Activated B cell treated with CpG ODN at 0.5 μM for 24 hours (primary cell): ENCODE measurements around the gene RPS28. TPM values are rescaled to one million over a fixed set of nuclear protein-coding genes. Genes with fewer than 3 reads are reported as not detected.
A peak's percentile ranks its signal among the peaks of the same experiment; 100 is the strongest.
"Not testable (repeated sequence)": the region's sequence is repeated elsewhere in the genome, so short reads cannot be mapped to it uniquely, and the experiment has no call there.

ENCODE experiments used
- ATAC-seq: fragments of 200-7000 bp; cut with Tn5 transposase; one replicate; pipeline ENCODE4 v1.10.0; 2021; ENCODE audit warnings: low read depth, mild to moderate bottlenecking, moderate library complexity
- CTCF ChIA-PET: fragments of 350-600 bp; sonication (Branson Sonifier 250); formaldehyde crosslinking; loops from one replicate; lab custom pipeline; 2021; ENCODE audit warnings: antibody characterized with exemption; lab: Charles Lee
- POLR2A ChIA-PET: fragments of 350-600 bp; sonication (Branson Sonifier 250); formaldehyde crosslinking; loops from one replicate; lab custom pipeline; 2021; ENCODE audit warnings: antibody characterized with exemption; lab: Charles Lee
- DNase-seq: peaks from one replicate; pipeline ENCODE4 v3.0.0; 2022
- H3K27ac Mint-ChIP-seq: one replicate; pipeline ENCODE4 v1.8.0; 2020; ENCODE audit warnings: mixed read lengths
- H3K27me3 Mint-ChIP-seq: one replicate; pipeline ENCODE4 v1.8.0; 2021; ENCODE audit warnings: mixed read lengths
- H3K36me3 Mint-ChIP-seq: one replicate; pipeline ENCODE4 v1.8.0; 2021; ENCODE audit warnings: low read depth, mixed read lengths
- H3K4me1 Mint-ChIP-seq: one replicate; pipeline ENCODE4 v1.8.0; 2021; ENCODE audit warnings: mixed read lengths
- H3K4me3 Mint-ChIP-seq: one replicate; pipeline ENCODE4 v1.8.0; 2020; ENCODE audit warnings: mild to moderate bottlenecking, mixed read lengths
- H3K9me3 Mint-ChIP-seq: one replicate; pipeline ENCODE4 v1.8.0; 2020; ENCODE audit warnings: mixed read lengths
- intact Hi-C: fragments of 100-400 bp; cut with micrococcal nuclease; formaldehyde crosslinking; loops from one replicate; pipeline ENCODE4 v1.15.1; 2024
- total RNA-seq: library from RNA; stranded (reverse); gene quantifications from 2 replicates; pipeline ENCODE4 v1.2.3, GENCODE V29; 2022
- TF ChIP-seq, protein P1 (sequence below): fragments of 200-600 bp; IDR thresholded peaks from one replicate; pipeline ENCODE4 v1.8.0; 2022; ENCODE audit warnings: antibody characterized with exemption, mild to moderate bottlenecking

The RPS28 gene
- total RNA-seq, 1 donor from 2014 or later, result 3,149 TPM

DNA sequence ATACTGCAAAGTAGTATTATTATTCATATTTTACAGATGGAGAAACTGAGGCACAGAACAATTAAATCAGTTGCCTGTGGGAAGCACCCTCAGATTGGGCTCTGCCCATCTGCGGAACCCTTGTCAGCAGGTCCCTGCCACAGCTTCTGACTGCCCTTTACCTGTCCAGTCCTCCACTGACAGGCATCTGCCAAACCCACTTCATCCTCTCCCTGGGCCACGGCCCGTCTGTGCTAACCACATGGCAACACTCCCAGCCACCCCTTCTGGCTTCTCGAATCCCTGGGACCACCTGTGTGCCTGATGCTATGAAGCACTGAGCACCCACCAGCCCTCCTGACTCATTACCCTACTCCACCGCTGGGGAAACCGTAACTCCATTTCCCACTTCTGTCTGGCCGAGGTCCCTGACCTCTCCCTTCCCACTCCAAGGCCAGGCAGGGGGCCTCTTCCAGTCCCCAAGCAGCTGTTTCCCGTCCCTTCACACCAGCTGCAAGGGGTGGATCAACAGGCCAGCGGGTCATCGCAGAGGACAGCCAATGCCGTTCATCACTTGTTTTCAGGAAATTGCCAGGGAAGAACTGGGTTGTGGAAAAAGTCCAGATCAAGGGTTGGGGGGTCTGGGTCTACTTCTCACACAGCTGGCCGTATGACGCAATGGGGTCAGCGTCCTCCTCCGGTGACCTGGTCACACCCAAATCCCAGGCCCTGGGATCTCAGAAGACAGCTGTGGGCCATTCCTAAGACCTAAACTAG, 19.2 kb downstream of the RPS28 start:
- TF ChIP-seq, protein P1, sequence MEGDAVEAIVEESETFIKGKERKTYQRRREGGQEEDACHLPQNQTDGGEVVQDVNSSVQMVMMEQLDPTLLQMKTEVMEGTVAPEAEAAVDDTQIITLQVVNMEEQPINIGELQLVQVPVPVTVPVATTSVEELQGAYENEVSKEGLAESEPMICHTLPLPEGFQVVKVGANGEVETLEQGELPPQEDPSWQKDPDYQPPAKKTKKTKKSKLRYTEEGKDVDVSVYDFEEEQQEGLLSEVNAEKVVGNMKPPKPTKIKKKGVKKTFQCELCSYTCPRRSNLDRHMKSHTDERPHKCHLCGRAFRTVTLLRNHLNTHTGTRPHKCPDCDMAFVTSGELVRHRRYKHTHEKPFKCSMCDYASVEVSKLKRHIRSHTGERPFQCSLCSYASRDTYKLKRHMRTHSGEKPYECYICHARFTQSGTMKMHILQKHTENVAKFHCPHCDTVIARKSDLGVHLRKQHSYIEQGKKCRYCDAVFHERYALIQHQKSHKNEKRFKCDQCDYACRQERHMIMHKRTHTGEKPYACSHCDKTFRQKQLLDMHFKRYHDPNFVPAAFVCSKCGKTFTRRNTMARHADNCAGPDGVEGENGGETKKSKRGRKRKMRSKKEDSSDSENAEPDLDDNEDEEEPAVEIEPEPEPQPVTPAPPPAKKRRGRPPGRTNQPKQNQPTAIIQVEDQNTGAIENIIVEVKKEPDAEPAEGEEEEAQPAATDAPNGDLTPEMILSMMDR, result no peak
- H3K27me3 Mint-ChIP-seq, result peaks cover 32% of the 10 kb centered on the region
- no peaks in the 10 kb centered on the region for H3K9me3 Mint-ChIP-seq
- DNase-seq (no peak), ATAC-seq (no peak)
- H3K27ac Mint-ChIP-seq, result no peak overlapping the region
- H3K4me1 Mint-ChIP-seq, result peaks cover 12% of the 10 kb centered on the region
- intact Hi-C loops, result loop anchor here (5.0 kb wide), 2 partner anchors 52 to 172 kb away; partner anchors contain the start of genes RAB11B and ZNF414
- H3K4me3 Mint-ChIP-seq, result no peak overlapping the region
- H3K36me3 Mint-ChIP-seq, result no peaks in the 10 kb centered on the region
- ChIA-PET POLR2A (no interaction called here), CTCF (interaction anchor here (0.8 to 2.4 kb wide), 2 partner anchors 12 to 17 kb away, joined by 3 to 7 read pairs; no protein-coding TSS in a partner anchor)

DNA sequence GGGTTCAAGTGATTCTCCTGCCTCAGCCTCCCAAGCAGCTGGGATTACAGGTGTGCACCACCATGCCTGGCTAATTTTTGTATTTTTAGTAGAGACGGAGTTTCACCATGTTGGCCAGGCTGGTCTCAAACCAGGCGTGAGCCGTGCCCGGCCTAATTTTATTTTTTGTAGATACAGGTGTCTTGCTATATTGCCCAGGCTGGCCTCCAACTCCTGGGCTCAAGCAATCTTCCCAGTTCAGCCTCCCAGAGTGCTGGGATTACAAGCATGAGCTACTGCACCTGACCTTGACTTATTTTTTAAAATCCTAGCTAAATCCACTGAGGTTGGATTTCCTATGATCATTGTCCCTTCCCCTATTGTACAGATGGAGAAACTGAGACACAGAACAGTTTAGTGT, 20.2 kb downstream of the RPS28 start:
- CTCF ChIA-PET, result interaction anchor here (0.8 to 2.4 kb wide), 2 partner anchors 11 to 16 kb away, joined by 3 to 7 read pairs; no protein-coding TSS in a partner anchor
- H3K4me3 Mint-ChIP-seq, H3K36me3 Mint-ChIP-seq, DNase-seq, H3K4me1 Mint-ChIP-seq, ATAC-seq, H3K9me3 Mint-ChIP-seq, H3K27ac Mint-ChIP-seq: not testable (repeated sequence)
- intact Hi-C loops, result loop anchor here (5.0 kb wide), 2 partner anchors 51 to 171 kb away; partner anchors contain the start of genes RAB11B and ZNF414
- POLR2A ChIA-PET, result interaction anchor here (0.9 kb wide), 1 partner anchor 819 kb away, joined by 7 read pairs; the partner anchor contains the start of gene MCOLN1
- peaks cover 28% of the 10 kb centered on the region for H3K27me3 Mint-ChIP-seq

DNA sequence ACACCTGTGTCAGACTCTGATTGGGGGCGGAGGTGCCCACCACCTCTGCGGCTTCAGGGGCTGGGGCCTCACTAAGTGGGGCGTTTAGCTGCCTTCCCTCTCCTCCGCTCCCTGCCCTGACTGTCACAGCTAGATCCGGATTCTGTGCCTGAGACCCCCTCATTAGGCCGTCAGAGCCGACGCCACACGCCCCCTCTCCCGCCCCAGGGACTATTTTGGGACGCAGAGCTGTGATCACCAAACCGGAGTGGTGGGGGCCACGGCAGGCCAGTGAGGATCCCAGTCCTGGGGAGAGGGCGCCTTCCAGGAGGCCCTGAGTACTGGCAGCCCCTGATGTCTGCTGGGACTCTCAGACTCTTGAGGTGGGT, 21.0 kb downstream of the RPS28 start:
- CTCF ChIA-PET, result no interaction called here
- TF ChIP-seq, protein P1, result no peak
- Mint-ChIP-seq H3K4me3 (no peak overlapping the region), H3K27me3 (peaks cover 25% of the 10 kb centered on the region), H3K27ac (no peak overlapping the region), H3K36me3 (no peaks in the 10 kb centered on the region), H3K4me1 (peaks cover 6% of the 10 kb centered on the region), H3K9me3 (no peaks in the 10 kb centered on the region)
- ATAC-seq (no peak), DNase-seq (no peak)
- POLR2A ChIA-PET, result interaction anchor here (0.6 kb wide), 1 partner anchor 11 kb away, joined by 6 read pairs; no protein-coding TSS in a partner anchor
- intact Hi-C loops, result loop anchor here (5.0 kb wide), 2 partner anchors 50 to 170 kb away; partner anchors contain the start of genes RAB11B and ZNF414

DNA sequence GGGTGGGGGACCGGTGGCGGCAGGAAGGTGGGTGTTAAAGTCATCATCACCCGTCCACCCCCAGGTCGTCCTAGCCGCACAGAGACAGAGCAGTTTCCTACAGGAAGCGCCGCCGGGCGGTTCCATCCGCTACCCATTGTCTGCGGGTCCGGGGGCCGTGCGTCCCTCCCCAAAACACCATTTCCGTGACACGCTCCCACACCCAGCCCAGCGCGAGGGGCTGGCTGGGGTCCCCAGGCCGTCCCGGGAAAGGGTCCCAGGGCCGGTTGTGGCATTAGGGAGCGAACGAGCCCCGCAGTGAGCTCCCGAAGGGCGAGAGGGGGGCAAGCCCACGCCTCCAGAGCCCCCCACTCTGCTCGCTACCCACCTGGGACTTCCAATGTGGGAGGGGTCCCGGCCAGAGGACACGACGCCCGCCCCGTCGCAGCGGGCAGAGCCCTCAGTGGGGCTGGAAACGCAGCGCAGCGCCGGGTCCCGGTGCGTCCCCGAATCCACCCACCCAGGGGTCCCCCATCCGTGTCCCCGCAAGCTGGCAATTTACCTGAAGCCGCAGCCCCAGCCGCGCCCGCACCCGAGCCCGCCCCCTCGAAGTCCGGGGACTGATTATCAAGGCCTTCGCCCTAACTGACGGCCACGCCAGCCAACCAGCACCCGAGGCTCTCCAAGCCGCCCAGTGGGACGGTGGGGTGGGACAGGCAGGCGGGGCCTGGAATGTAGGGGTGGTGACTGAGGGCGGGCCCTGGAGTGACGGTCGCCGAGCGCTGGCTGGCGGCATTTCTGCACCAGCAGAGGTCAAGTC, 21.6 kb downstream of the RPS28 start, which contains the start of gene KANK3:
KANK3 (minus strand) TSS at position 579 of the 799 bp plus-strand sequence. CDS start 5,434 bp downstream, outside the sequence.
- POLR2A ChIA-PET, result interaction anchor here (0.6 kb wide), 1 partner anchor 11 kb away, joined by 6 read pairs; no protein-coding TSS in a partner anchor
- peak within 1 kb of the TSS; percentile 75 for H3K4me3 Mint-ChIP-seq
- intact Hi-C loops, result loop anchor here (1.0 to 5.0 kb wide), 3 partner anchors 35 to 169 kb away; partner anchors contain the start of genes CD320, RAB11B and ZNF414

More for the DNA sequence above, 21.6 kb downstream of the RPS28 start, which contains the start of gene KANK3:
- no peaks in the 10 kb centered on the region for H3K9me3 Mint-ChIP-seq
- peaks cover 6% of the 10 kb centered on the region for H3K4me1 Mint-ChIP-seq
- CTCF ChIA-PET, result interaction anchor here (1.2 kb wide), 1 partner anchor 9 kb away, joined by 4 read pairs; no protein-coding TSS in a partner anchor
- peaks cover 21% of the 10 kb centered on the region for H3K27me3 Mint-ChIP-seq
- no peak within 1 kb of the TSS for H3K27ac Mint-ChIP-seq
- no peaks in the 10 kb centered on the region for H3K36me3 Mint-ChIP-seq
- DNase-seq (peak; percentile 74), ATAC-seq (peak; percentile 100)
- TF ChIP-seq, protein P1, result no peak
